AG04449 (cell line): ENCODE results near the gene METTL13.

Experiments used
- CTCF ChIA-PET: fragments of 350-600 bp; formaldehyde crosslinking; extraction: SDS; loops from one replicate; lab custom pipeline; 2021; ENCODE audit warnings: antibody characterized with exemption; lab: Yijun Ruan, JAX
- POLR2A ChIA-PET: fragments of 400-600, 350-600 bp; formaldehyde crosslinking; extraction: SDS; loops from one replicate; lab custom pipeline; 2020; ENCODE audit warnings: antibody characterized with exemption, inconsistent platforms; lab: Yijun Ruan, JAX
- DNase-seq: peaks from one replicate; pipeline ENCODE4 v3.0.0-alpha.2; 2010; ENCODE audit warnings: low read depth, low spot score
- H3K4me3 ChIP-seq: 2 replicates; pipeline ENCODE4 v1.5.1; 2011; ENCODE audit warnings: low read depth, mild to moderate bottlenecking, control low read depth, low read length
- CTCF ChIP-seq: IDR thresholded peaks from one replicate; pipeline ENCODE4 v1.5.1; 2011; ENCODE audit warnings: mild to moderate bottlenecking, moderate library complexity, low read length, control low read depth, inconsistent platforms; ENCODE audit not compliant: insufficient read depth; ENCODE audit errors: missing control alignments

The METTL13 gene

GRCh38 chr1:171781176-171781875, at the start of gene METTL13:
Gene METTL13 (plus strand): TSS chr1:171781660. CDS start chr1:171781968, 308 bp downstream.
- H3K4me3 ChIP-seq, result peak within 1 kb of the TSS; percentile 89
- DNase-seq, result peak; percentile 94
- no peak for TF ChIP-seq CTCF
- CTCF ChIA-PET, result interaction anchor here (0.8 to 5.7 kb wide), 6 partner anchors 13 to 221 kb away, joined by 3 to 25 read pairs (median 6); no protein-coding TSS in a partner anchor
- POLR2A ChIA-PET, result interaction anchor here (0.6 to 2.1 kb wide), 3 partner anchors 12 to 38 kb away, joined by 3 to 16 read pairs (median 3); partner anchors contain the start of gene VAMP4

- no peak for DNase-seq
- POLR2A ChIA-PET, result no interaction called here
- CTCF ChIA-PET, result interaction anchor here (1.2 to 2.9 kb wide), 3 partner anchors 20 to 249 kb away, joined by 3 to 15 read pairs (median 6); no protein-coding TSS in a partner anchor
- H3K4me3 ChIP-seq, result no peak overlapping the region
- TF ChIP-seq CTCF, result no peak
These were observed 45.3 kb upstream of the METTL13 start for GRCh38 chr1:171736196-171736595.

- ChIA-PET CTCF (interaction anchor here (1.2 to 5.8 kb wide), 3 partner anchors 9 to 245 kb away, joined by 4 to 27 read pairs (median 6); no protein-coding TSS in a partner anchor), POLR2A (no interaction called here)
- TF ChIP-seq CTCF, result no peak
- H3K4me3 ChIP-seq, result no peak overlapping the region
- no peak for DNase-seq
These were observed 42.5 kb upstream of the METTL13 start for GRCh38 chr1:171738911-171739310.

- DNase-seq, result no peak
- H3K4me3 ChIP-seq, result no peak overlapping the region
- ChIA-PET CTCF (interaction anchor here (1.0 to 5.8 kb wide), 5 partner anchors 9 to 244 kb away, joined by 3 to 27 read pairs (median 5); no protein-coding TSS in a partner anchor), POLR2A (interaction anchor here (0.7 kb wide), 1 partner anchor 102 kb away, joined by 3 read pairs; the partner anchor contains the start of gene DNM3)
- no peak for TF ChIP-seq CTCF
These were observed 41.8 kb upstream of the METTL13 start for GRCh38 chr1:171739656-171740055.

GRCh38 chr1:171740356-171740863, 41.0 kb upstream of the METTL13 start:
- ChIA-PET CTCF (interaction anchor here (0.7 to 5.8 kb wide), 7 partner anchors 9 to 244 kb away, joined by 3 to 27 read pairs (median 3); no protein-coding TSS in a partner anchor), POLR2A (interaction anchor here (0.7 kb wide), 1 partner anchor 94 kb away, joined by 3 read pairs; no protein-coding TSS in a partner anchor)
- H3K4me3 ChIP-seq, result peak overlapping the region; percentile 89
- DNase-seq, result no peak
- TF ChIP-seq CTCF, result no peak
